GM23338 (cell line): ENCODE results near the gene CCDC27. TPM values are rescaled to one million over a fixed set of nuclear protein-coding genes. Genes with fewer than 3 reads are reported as not detected.

Experiments used
- ATAC-seq: fragments of 200-7000 bp; cut with Tn5 transposase; 3 replicates; pipeline ENCODE4 v1.9.1; 2020
- DNase-seq: peaks from one replicate; pipeline ENCODE4 v3.0.0-alpha.2; 2015; ENCODE audit warnings: low spot score
- H2AFZ ChIP-seq: fragments of 200-600 bp; sonication (generic); 2 replicates; pipeline ENCODE4 v1.8.0; 2016; ENCODE audit warnings: antibody characterized with exemption, mild to moderate bottlenecking, moderate library complexity
- H3F3A ChIP-seq: fragments of 200-600 bp; sonication (generic); replicated peaks from 2 replicates; pipeline ENCODE4 v1.8.0; 2017; ENCODE audit warnings: antibody characterized with exemption, mixed run types, low read depth
- H3K27ac ChIP-seq: fragments of 200-600 bp; sonication (generic); 2 replicates; pipeline ENCODE4 v1.6.1; 2016; ENCODE audit warnings: low read depth
- H3K27me3 ChIP-seq: fragments of 200-600 bp; sonication (generic); 2 replicates; pipeline ENCODE4 v1.8.0; 2016; ENCODE audit warnings: mild to moderate bottlenecking, mixed run types, moderate library complexity; ENCODE audit not compliant: insufficient read depth
- H3K36me3 ChIP-seq: fragments of 200-600 bp; sonication (generic); 2 replicates; pipeline ENCODE4 v1.8.0; 2016; ENCODE audit warnings: mild to moderate bottlenecking; ENCODE audit not compliant: insufficient read depth
- H3K4me1 ChIP-seq: fragments of 200-600 bp; sonication (generic); 2 replicates; pipeline ENCODE4 v1.8.0; 2016; ENCODE audit warnings: mild to moderate bottlenecking, moderate library complexity; ENCODE audit not compliant: insufficient read depth
- H3K4me2 ChIP-seq: fragments of 200-600 bp; sonication (generic); 2 replicates; pipeline ENCODE4 v1.7.1; 2017; ENCODE audit warnings: mixed run types
- H3K4me3 ChIP-seq: fragments of 200-600 bp; sonication (generic); 2 replicates; pipeline ENCODE4 v1.6.1; 2016; ENCODE audit warnings: mixed run types
- H3K79me2 ChIP-seq: fragments of 200-600 bp; sonication (generic); replicated peaks from 2 replicates; pipeline ENCODE4 v1.8.0; 2017; ENCODE audit warnings: mild to moderate bottlenecking; ENCODE audit not compliant: insufficient read depth
- H3K9me2 ChIP-seq: fragments of 200-600 bp; sonication (generic); 2 replicates; pipeline ENCODE4 v1.8.0; 2017; ENCODE audit not compliant: insufficient read depth
- H4K20me1 ChIP-seq: fragments of 200-600 bp; sonication (generic); replicated peaks from 2 replicates; pipeline ENCODE4 v1.8.0; 2017; ENCODE audit warnings: mild to moderate bottlenecking; ENCODE audit not compliant: insufficient read depth
- H3K27ac Mint-ChIP-seq: 2 replicates; pipeline ENCODE4 v1.8.0; 2020; ENCODE audit warnings: inconsistent platforms, mild to moderate bottlenecking, moderate library complexity, mixed read lengths
- H3K27me3 Mint-ChIP-seq: 3 replicates; pipeline ENCODE4 v1.8.0; 2022; ENCODE audit warnings: low read depth, mild to moderate bottlenecking, moderate library complexity, mixed read lengths, inconsistent platforms; ENCODE audit not compliant: insufficient read depth, poor library complexity
- H3K36me3 Mint-ChIP-seq: 3 replicates; pipeline ENCODE4 v1.8.0; 2021; ENCODE audit warnings: low read depth, mild to moderate bottlenecking, inconsistent platforms, moderate library complexity, mixed read lengths
- H3K4me1 Mint-ChIP-seq: 3 replicates; pipeline ENCODE4 v1.8.0; 2020; ENCODE audit warnings: mild to moderate bottlenecking, inconsistent platforms, mixed read lengths
- H3K4me3 Mint-ChIP-seq: 3 replicates; pipeline ENCODE4 v1.8.0; 2021; ENCODE audit warnings: moderate library complexity, mild to moderate bottlenecking, inconsistent platforms, mixed read lengths
- H3K9me3 Mint-ChIP-seq: 3 replicates; pipeline ENCODE4 v1.8.0; 2020; ENCODE audit warnings: moderate library complexity, mild to moderate bottlenecking, inconsistent platforms, mixed read lengths
- EZH2 ChIP-seq: fragments of 200-600 bp; sonication (generic); IDR thresholded peaks from one replicate; pipeline ENCODE4 v1.8.0; 2017; ENCODE audit warnings: antibody characterized with exemption, mild to moderate bottlenecking, low read depth; ENCODE audit not compliant: unreplicated experiment
- EZH2phosphoT487 ChIP-seq: fragments of 200-600 bp; sonication (generic); IDR thresholded peaks from one replicate; pipeline ENCODE4 v1.8.1; 2018; ENCODE audit warnings: antibody characterized with exemption; ENCODE audit not compliant: unreplicated experiment
- POLR2AphosphoS5 ChIP-seq: IDR thresholded peaks from 2 replicates; pipeline ENCODE4 v1.6.1; 2016; ENCODE audit warnings: antibody characterized with exemption, low read depth
- STAT1 ChIP-seq: IDR thresholded peaks from one replicate; pipeline ENCODE4 v1.6.1; 2016; ENCODE audit warnings: antibody characterized with exemption; ENCODE audit not compliant: unreplicated experiment
- polyA plus RNA-seq: library from polyadenylated mRNA; unstranded; fragments of >200 nt; fragmentation: Nextera tagmentation; extraction: Ambion mirVana; gene quantifications from 2 replicates; pipeline ENCODE4 v1.2.1, GENCODE V29; 2016
- total RNA-seq: library from RNA; depleted of rRNA; stranded (reverse); fragments of >200 nt; shearing (Covaris generic); gene quantifications from 2 replicates; pipeline ENCODE4 v1.2.3, GENCODE V29; 2014
- TF ChIP-seq, protein P1 (sequence below): fragments of 250-450 bp; sonication (Bioruptor Pico); IDR thresholded peaks from 2 replicates; pipeline ENCODE4 v1.5.0; 2020; ENCODE audit warnings: mild to moderate bottlenecking, moderate library complexity
- TF ChIP-seq, protein P2 (sequence below): IDR thresholded peaks from one replicate; pipeline ENCODE4 v1.6.1; 2018; ENCODE audit warnings: antibody characterized with exemption; ENCODE audit not compliant: unreplicated experiment

CCDC27 gene
- total and polyA plus RNA-seq, 2 experiments from 2014 or later, result 0.18 to 0.45 TPM

DNA sequence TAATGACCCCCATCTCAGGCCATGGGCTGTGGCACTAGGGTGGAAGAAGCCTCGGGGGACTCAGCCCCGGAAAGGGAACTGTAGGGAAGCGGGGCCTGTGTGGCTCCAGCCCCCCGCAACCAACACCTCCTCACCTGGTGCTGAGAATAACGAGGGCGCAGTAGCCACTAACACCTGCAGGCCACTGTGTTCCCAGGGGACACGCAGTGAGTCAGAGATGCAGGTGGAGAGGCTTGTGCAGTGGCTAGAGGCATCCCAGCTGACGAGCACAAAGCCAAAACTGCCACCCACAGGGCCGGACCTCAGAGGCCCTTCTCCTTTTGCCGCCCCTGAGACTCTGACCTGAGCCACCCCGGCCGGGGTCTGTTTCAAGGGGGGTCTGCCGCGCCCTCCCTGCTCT lies 33.5 kb upstream of the CCDC27 start (continued):
- TF ChIP-seq, protein P1, sequence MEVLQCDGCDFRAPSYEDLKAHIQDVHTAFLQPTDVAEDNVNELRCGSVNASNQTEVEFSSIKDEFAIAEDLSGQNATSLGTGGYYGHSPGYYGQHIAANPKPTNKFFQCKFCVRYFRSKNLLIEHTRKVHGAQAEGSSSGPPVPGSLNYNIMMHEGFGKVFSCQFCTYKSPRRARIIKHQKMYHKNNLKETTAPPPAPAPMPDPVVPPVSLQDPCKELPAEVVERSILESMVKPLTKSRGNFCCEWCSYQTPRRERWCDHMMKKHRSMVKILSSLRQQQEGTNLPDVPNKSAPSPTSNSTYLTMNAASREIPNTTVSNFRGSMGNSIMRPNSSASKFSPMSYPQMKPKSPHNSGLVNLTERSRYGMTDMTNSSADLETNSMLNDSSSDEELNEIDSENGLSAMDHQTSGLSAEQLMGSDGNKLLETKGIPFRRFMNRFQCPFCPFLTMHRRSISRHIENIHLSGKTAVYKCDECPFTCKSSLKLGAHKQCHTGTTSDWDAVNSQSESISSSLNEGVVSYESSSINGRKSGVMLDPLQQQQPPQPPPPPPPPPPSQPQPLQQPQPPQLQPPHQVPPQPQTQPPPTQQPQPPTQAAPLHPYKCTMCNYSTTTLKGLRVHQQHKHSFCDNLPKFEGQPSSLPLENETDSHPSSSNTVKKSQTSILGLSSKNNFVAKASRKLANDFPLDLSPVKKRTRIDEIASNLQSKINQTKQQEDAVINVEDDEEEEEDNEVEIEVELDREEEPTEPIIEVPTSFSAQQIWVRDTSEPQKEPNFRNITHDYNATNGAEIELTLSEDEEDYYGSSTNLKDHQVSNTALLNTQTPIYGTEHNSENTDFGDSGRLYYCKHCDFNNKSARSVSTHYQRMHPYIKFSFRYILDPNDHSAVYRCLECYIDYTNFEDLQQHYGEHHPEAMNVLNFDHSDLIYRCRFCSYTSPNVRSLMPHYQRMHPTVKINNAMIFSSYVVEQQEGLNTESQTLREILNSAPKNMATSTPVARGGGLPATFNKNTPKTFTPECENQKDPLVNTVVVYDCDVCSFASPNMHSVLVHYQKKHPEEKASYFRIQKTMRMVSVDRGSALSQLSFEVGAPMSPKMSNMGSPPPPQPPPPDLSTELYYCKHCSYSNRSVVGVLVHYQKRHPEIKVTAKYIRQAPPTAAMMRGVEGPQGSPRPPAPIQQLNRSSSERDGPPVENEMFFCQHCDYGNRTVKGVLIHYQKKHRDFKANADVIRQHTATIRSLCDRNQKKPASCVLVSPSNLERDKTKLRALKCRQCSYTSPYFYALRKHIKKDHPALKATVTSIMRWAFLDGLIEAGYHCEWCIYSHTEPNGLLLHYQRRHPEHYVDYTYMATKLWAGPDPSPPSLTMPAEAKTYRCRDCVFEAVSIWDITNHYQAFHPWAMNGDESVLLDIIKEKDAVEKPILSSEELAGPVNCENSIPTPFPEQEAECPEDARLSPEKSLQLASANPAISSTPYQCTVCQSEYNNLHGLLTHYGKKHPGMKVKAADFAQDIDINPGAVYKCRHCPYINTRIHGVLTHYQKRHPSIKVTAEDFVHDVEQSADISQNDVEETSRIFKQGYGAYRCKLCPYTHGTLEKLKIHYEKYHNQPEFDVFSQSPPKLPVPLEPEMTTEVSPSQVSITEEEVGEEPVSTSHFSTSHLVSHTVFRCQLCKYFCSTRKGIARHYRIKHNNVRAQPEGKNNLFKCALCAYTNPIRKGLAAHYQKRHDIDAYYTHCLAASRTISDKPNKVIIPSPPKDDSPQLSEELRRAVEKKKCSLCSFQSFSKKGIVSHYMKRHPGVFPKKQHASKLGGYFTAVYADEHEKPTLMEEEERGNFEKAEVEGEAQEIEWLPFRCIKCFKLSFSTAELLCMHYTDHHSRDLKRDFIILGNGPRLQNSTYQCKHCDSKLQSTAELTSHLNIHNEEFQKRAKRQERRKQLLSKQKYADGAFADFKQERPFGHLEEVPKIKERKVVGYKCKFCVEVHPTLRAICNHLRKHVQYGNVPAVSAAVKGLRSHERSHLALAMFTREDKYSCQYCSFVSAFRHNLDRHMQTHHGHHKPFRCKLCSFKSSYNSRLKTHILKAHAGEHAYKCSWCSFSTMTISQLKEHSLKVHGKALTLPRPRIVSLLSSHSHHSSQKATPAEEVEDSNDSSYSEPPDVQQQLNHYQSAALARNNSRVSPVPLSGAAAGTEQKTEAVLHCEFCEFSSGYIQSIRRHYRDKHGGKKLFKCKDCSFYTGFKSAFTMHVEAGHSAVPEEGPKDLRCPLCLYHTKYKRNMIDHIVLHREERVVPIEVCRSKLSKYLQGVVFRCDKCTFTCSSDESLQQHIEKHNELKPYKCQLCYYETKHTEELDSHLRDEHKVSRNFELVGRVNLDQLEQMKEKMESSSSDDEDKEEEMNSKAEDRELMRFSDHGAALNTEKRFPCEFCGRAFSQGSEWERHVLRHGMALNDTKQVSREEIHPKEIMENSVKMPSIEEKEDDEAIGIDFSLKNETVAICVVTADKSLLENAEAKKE (CRISPR knock-in tag), result no peak

DNA sequence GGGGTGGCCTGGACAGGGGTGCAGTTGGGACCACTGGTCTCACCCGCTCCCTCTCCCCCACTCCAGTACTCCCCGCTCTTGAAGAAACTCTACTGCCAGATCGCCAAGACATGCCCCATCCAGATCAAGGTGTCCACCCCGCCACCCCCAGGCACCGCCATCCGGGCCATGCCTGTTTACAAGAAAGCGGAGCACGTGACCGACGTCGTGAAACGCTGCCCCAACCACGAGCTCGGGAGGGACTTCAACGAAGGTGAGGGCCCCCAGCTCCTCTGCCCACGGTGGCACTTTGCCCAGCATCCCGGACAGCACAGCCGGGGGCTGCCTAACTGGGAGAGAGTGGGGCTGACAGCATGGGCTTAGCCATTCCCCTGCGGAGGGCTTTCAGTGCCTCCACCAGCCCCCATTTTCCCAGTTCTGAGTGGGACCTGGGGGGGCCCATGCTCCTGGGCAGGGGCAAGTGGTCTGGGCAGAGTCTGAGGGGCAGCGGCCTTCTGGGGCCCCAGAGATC lies 30.2 kb upstream of the CCDC27 start:
- Histone ChIP-seq H3K4me2 (no peak overlapping the region), H3K4me1 (no peaks in the 10 kb centered on the region), H3K27me3 (no peaks in the 10 kb centered on the region), H2AFZ (no peak overlapping the region), H3K9me2 (no peaks in the 10 kb centered on the region), H3K4me3 (no peak overlapping the region), H3K79me2 (no peaks in the 10 kb centered on the region), H3K36me3 (no peaks in the 10 kb centered on the region), H3F3A (no peaks in the 10 kb centered on the region), H4K20me1 (no peaks in the 10 kb centered on the region), H3K27ac (no peak overlapping the region)
- Mint-ChIP-seq H3K9me3 (no peaks in the 10 kb centered on the region), H3K4me3 (no peak overlapping the region), H3K27me3 (peaks cover 7% of the 10 kb centered on the region), H3K36me3 (no peaks in the 10 kb centered on the region), H3K4me1 (peaks cover 10% of the 10 kb centered on the region), H3K27ac (no peak overlapping the region)
- DNase-seq (no peak), ATAC-seq (no peak)
- TF ChIP-seq, protein P1 (CRISPR knock-in tag), result no peak
- TF ChIP-seq EZH2phosphoT487 (no peak), EZH2 (no peak), STAT1 (no peak), POLR2AphosphoS5 (no peak)
- TF ChIP-seq, protein P2, sequence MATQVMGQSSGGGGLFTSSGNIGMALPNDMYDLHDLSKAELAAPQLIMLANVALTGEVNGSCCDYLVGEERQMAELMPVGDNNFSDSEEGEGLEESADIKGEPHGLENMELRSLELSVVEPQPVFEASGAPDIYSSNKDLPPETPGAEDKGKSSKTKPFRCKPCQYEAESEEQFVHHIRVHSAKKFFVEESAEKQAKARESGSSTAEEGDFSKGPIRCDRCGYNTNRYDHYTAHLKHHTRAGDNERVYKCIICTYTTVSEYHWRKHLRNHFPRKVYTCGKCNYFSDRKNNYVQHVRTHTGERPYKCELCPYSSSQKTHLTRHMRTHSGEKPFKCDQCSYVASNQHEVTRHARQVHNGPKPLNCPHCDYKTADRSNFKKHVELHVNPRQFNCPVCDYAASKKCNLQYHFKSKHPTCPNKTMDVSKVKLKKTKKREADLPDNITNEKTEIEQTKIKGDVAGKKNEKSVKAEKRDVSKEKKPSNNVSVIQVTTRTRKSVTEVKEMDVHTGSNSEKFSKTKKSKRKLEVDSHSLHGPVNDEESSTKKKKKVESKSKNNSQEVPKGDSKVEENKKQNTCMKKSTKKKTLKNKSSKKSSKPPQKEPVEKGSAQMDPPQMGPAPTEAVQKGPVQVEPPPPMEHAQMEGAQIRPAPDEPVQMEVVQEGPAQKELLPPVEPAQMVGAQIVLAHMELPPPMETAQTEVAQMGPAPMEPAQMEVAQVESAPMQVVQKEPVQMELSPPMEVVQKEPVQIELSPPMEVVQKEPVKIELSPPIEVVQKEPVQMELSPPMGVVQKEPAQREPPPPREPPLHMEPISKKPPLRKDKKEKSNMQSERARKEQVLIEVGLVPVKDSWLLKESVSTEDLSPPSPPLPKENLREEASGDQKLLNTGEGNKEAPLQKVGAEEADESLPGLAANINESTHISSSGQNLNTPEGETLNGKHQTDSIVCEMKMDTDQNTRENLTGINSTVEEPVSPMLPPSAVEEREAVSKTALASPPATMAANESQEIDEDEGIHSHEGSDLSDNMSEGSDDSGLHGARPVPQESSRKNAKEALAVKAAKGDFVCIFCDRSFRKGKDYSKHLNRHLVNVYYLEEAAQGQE, result no peak
